IPS DF 6.9 (cell line): Measurements from ENCODE around the gene RALGPS1.

Source experiments
- DNase-seq: peaks from one replicate; pipeline ENCODE4 v3.0.0-alpha.2; 2013; ENCODE audit warnings: low read depth, low spot score
- H3K27ac ChIP-seq: one replicate; pipeline ENCODE4 v1.5.1; 2013; ENCODE audit warnings: low read length, control low read depth
- H3K27me3 ChIP-seq: 2 replicates; pipeline ENCODE4 v1.6.1; 2013; ENCODE audit warnings: mild to moderate bottlenecking, low read length; ENCODE audit not compliant: control insufficient read depth, insufficient read depth
- H3K36me3 ChIP-seq: 2 replicates; pipeline ENCODE4 v1.6.1; 2013; ENCODE audit warnings: low read length; ENCODE audit not compliant: control insufficient read depth, insufficient read depth
- H3K4me1 ChIP-seq: 2 replicates; pipeline ENCODE4 v1.6.1; 2013; ENCODE audit warnings: low read length; ENCODE audit not compliant: control insufficient read depth, insufficient read depth
- H3K4me3 ChIP-seq: 2 replicates; pipeline ENCODE4 v1.5.1; 2013; ENCODE audit warnings: mild to moderate bottlenecking, low read length
- H3K9me3 ChIP-seq: 2 replicates; pipeline ENCODE4 v1.6.1; 2013; ENCODE audit warnings: low read length, inconsistent platforms; ENCODE audit not compliant: control insufficient read depth, insufficient read depth
- WGBS: extraction: QIAGEN DNeasy Blood & Tissue Kit; methylation state at CpG from one replicate; pipeline ENCODE4 v1.1.7; 2013; ENCODE audit warnings: mixed read lengths, missing lambda C conversion rate; ENCODE audit not compliant: insufficient read length, insufficient coverage; 5-methylcytosine and 5-hydroxymethylcytosine counted together

The RALGPS1 gene

DNA sequence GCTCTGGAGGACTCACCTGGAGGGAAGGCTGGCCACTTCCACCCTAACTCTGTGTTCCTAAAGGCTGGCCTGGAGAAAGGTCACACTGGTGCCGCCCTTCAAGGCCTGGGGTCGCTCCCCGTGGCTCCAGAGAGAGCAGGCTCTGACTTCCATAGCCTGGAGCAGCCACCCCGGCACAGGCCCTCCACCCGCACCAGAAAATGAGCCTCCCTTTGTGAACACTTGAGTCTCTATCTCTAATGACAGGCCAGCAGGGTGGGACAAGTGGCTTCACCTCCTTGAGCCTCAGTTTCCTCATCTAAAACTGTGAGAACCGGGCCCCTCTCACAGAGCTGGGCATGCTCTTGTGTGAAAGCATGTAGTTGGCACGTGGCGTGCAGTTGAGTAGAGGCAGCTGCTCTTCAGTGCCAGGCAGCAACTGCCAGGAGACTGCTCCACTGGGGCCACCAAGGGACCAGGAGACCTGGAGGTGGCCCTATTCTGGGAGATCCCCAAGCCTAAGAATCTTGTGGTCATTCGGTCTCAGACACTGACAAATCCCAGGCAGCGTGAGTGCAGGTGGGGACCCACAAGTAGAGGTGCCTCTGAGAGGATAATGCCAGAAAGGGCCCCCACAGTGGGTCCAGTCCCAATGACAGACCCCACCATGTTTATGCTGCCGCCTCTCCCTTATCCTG lies 293.3 kb downstream of the RALGPS1 start:
- no CpG with 5 or more reads among the region's 11 CpGs for WGBS
- H3K4me1 ChIP-seq = peaks cover 5% of the 10 kb centered on the region
- no peak for DNase-seq
- H3K27ac ChIP-seq = no peak overlapping the region
- H3K36me3 ChIP-seq = no peaks in the 10 kb centered on the region
- no peak overlapping the region for H3K4me3 ChIP-seq
- H3K27me3 ChIP-seq = no peaks in the 10 kb centered on the region
- H3K9me3 ChIP-seq = no peaks in the 10 kb centered on the region

DNA sequence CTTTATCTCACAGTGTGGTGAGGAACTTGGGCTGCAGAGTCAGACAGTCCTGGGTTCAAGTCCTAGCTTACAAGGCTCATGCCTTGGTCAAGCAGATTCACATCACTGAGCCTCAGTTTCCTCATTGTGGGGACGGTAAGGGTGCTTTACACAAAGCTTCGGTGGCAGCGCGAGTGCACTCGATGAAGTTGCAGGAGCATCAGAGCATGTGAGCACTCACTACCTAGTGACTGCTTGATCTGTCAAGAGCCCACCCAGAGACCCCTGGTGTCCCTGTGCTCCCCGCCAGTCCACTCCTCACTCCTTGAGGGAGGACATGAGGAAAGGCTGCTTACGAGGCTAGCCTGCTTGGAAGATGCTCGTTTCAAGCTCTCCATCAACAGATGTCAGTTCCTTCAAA lies 293.8 kb downstream of the RALGPS1 start:
- H3K4me3 ChIP-seq = no peak overlapping the region
- H3K4me1 ChIP-seq = peaks cover 5% of the 10 kb centered on the region
- H3K36me3 ChIP-seq = no peaks in the 10 kb centered on the region
- no CpG with 5 or more reads among the region's 8 CpGs for WGBS
- H3K27me3 ChIP-seq = no peaks in the 10 kb centered on the region
- H3K9me3 ChIP-seq = no peaks in the 10 kb centered on the region
- no peak for DNase-seq
- H3K27ac ChIP-seq = no peak overlapping the region

GRCh38 chr9:127209220-127209619 lies 294.6 kb downstream of the RALGPS1 start:
- peaks cover 5% of the 10 kb centered on the region for H3K4me1 ChIP-seq
- no peaks in the 10 kb centered on the region for H3K9me3 ChIP-seq
- no CpG with 5 or more reads among the region's 7 CpGs for WGBS
- no peaks in the 10 kb centered on the region for H3K27me3 ChIP-seq
- H3K4me3 ChIP-seq = no peak overlapping the region
- H3K36me3 ChIP-seq = no peaks in the 10 kb centered on the region
- H3K27ac ChIP-seq = no peak overlapping the region
- no peak for DNase-seq

- Histone ChIP-seq H3K36me3 (0 out of 2 replicates have a peak, but pooled peaks cover under 1% of the 10 kb centered on the region), H3K4me3 (no peak overlapping the region), H3K27me3 (no peaks in the 10 kb centered on the region), H3K4me1 (peaks cover 7% of the 10 kb centered on the region), H3K27ac (no peak overlapping the region), H3K9me3 (no peaks in the 10 kb centered on the region)
- DNase-seq = no peak
- no CpG with 5 or more reads among the region's 18 CpGs for WGBS
Observed at GRCh38 chr9:127209948-127210640, 295.5 kb downstream of the RALGPS1 start.

DNA sequence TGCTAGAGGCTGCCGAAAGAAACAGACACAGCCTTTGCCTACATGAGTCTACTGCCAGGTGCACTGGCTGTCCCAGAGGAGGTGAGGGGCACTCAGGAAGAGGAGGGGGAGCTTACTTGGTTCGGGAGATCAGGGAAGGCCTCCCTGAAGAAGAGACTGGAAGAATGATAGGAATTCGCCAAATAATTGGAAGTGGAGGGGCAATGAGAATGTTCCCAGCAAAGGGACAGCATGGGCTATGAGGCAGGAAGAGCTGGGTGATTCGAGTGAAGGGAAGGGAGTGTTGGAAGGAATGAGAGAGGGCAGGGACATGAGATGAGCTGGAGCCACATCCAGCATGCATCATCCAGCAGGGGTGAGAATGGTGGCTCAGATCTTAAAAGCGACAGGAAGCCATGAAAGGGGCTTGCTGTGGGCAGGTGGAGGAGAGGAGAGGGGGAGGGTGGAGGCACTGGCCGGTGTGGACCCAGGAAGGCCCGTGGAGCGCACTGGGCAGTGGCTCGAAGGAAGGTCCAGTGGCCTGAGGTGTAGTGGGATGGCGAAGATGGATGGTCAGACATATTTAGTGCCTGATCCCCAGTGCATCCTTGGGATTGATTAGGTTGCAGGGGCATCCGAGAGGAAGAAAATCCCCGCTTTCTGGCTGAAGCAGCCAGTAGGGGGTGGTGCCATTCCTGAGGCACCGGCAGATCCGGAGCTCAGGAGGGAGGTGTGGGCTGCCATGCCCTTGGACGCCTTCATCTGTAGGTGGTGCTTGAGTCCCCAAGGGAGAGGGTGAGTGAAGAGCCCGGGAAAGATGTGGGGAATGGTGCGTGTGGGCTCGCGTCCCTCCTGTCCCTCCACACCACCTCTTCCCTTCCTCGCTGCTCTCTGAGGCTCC lies 296.5 kb downstream of the RALGPS1 start:
- WGBS = no CpG with 5 or more reads among the region's 20 CpGs
- no peaks in the 10 kb centered on the region for H3K27me3 ChIP-seq

DNA sequence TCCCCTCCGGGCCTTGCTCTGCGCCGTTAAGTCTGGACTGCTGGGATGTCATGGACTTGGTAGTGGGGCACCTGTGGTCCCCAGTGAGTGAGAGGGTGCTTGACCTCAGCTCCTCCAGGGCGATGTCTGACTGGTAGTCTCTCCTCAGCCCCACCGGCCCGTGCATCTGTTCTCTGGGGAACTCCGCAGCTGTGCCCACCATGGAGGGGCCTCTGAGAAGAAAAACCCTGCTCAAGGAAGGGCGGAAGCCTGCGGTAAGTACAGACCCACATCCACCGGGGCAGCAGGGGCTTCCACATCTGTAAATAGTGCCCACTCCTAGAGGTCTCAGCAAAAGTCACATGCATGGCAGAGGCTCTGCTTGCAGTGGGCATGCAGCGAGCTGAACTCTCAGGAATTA lies 297.4 kb downstream of the RALGPS1 start:
- WGBS = no CpG with 5 or more reads among the region's 11 CpGs
- 0 out of 2 replicates have a peak, but pooled peaks cover 2% of the 10 kb centered on the region for H3K36me3 ChIP-seq
- no peak for DNase-seq
- H3K9me3 ChIP-seq = no peaks in the 10 kb centered on the region
- peaks cover 7% of the 10 kb centered on the region for H3K4me1 ChIP-seq
- no peak overlapping the region for H3K4me3 ChIP-seq
- no peak overlapping the region for H3K27ac ChIP-seq
- H3K27me3 ChIP-seq = no peaks in the 10 kb centered on the region

More for the DNA sequence above, 296.5 kb downstream of the RALGPS1 start:
- Histone ChIP-seq H3K36me3 (0 out of 2 replicates have a peak, but pooled peaks cover 2% of the 10 kb centered on the region), H3K4me3 (no peak overlapping the region), H3K4me1 (peaks cover 7% of the 10 kb centered on the region), H3K27ac (no peak overlapping the region), H3K9me3 (no peaks in the 10 kb centered on the region)
- DNase-seq = no peak

- no peak overlapping the region for H3K27ac ChIP-seq
- no peak overlapping the region for H3K4me3 ChIP-seq
- 0 out of 2 replicates have a peak, but pooled peaks cover 2% of the 10 kb centered on the region for H3K36me3 ChIP-seq
- H3K4me1 ChIP-seq = peaks cover 7% of the 10 kb centered on the region
- no peak for DNase-seq
- no CpG with 5 or more reads among the region's 9 CpGs for whole genome bisulfite sequencing
- no peaks in the 10 kb centered on the region for H3K27me3 ChIP-seq
- no peaks in the 10 kb centered on the region for H3K9me3 ChIP-seq
Observed at GRCh38 chr9:127212453-127212852, 297.9 kb downstream of the RALGPS1 start.

- H3K27me3 ChIP-seq = no peaks in the 10 kb centered on the region
- H3K4me1 ChIP-seq = peaks cover 7% of the 10 kb centered on the region
- no CpG with 5 or more reads among the region's 4 CpGs for WGBS
- no peaks in the 10 kb centered on the region for H3K9me3 ChIP-seq
- H3K36me3 ChIP-seq = 0 out of 2 replicates have a peak, but pooled peaks cover 2% of the 10 kb centered on the region
- H3K27ac ChIP-seq = no peak overlapping the region
- no peak overlapping the region for H3K4me3 ChIP-seq
- DNase-seq = no peak
Observed at GRCh38 chr9:127213859-127214258, 299.3 kb downstream of the RALGPS1 start.

- H3K9me3 ChIP-seq = no peaks in the 10 kb centered on the region
- 0 out of 2 replicates have a peak, but pooled peaks cover 2% of the 10 kb centered on the region for H3K36me3 ChIP-seq
- DNase-seq = no peak
- no peak overlapping the region for H3K27ac ChIP-seq
- no CpG with 5 or more reads among the region's 6 CpGs for WGBS
- H3K4me1 ChIP-seq = peaks cover 7% of the 10 kb centered on the region
- H3K27me3 ChIP-seq = no peaks in the 10 kb centered on the region
- no peak overlapping the region for H3K4me3 ChIP-seq
Observed at GRCh38 chr9:127214421-127215267, 300.1 kb downstream of the RALGPS1 start.
